ENCODE data around the gene PTGR3. TPM values are rescaled to one million over a fixed set of nuclear protein-coding genes. Genes with fewer than 3 reads are reported as not detected.
A peak's percentile ranks its signal among the peaks of the same experiment; 100 is the strongest.

Gene PTGR3
- total RNA-seq (2022) = 9.3 and 9.6 TPM in 2 replicates
- percentile 58 among the genes with signal in this experiment for Bru-seq, nascent RNA
- percentile 69 among the genes with signal in this experiment for BruChase-seq, experiment 1, labeled RNA remaining after a 2-hour chase
- percentile 59 among the genes with signal in this experiment for BruChase-seq, experiment 2, labeled RNA remaining after a 6-hour chase
- long read RNA-seq, full-length matches to known transcripts = 13 of 16 reads
- long read RNA-seq, partial matches to known transcripts = 0 of 16 reads
- long read RNA-seq, other reads (novel, unspliced or antisense) = 3 of 16 reads

DNA sequence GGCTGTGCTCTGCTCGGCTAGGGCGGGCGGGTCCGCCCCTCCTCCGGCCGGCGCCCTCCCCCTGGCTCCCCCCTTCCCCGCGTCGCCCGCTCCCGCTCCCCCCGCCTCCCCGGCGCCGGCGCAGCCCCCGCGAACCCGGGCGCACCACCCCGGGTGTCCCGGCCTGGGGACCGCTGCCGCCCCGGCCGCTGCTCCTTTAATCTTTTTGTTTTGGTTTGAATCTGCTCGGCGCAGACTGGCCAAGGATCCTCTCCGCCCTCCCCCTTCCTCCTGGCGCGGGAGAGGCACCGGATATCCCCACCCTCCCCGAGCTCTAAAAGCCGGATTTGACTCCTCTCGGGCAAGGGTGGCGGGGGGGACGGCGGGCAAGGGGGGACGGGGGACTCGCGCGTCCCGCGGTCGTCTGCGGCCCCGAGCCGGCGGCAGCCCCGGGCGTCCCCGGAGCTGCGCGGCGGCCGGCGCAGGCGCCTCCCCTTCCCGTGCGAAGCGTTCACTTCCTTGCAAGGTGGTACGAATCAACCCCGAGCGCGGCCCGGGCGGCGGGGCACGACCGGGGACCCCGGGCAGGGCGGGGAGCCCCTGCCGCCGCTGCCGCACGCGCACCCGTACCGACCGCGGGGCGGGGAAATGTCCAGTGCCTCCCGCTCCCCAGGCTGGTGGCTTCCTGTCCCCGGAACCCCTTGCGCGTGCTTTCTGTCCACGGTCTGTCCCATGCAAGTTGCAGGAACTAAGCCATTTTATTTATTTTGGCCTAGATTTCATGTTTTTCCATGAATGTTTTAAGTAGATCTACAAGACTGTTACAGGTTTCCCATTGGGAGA lies at the start of gene PTGR3:
TSS of gene PTGR3 (minus strand) at position 11 of the 822 bp plus-strand sequence. CDS start 81 bp downstream, outside the sequence.
- Mint-ChIP-seq H3K4me1 (ENCODE audit: low read depth, unreplicated experiment) (no peaks in the 10 kb centered on the region), H3K36me3 (ENCODE audit: insufficient read depth, unreplicated experiment) (peaks cover 18% of the 10 kb centered on the region), H3K27me3 (ENCODE audit: insufficient read depth, unreplicated experiment) (no peaks in the 10 kb centered on the region), H3K4me3 (ENCODE audit: unreplicated experiment) (peak within 1 kb of the TSS; percentile 83), H3K27ac (ENCODE audit: unreplicated experiment) (no peak within 1 kb of the TSS), H3K9me3 (ENCODE audit: unreplicated experiment) (no peaks in the 10 kb centered on the region)
- CTCF ChIA-PET = no interaction called here
- POLR2A ChIA-PET = interaction anchor here (0.6 kb wide), 2 partner anchors 462 to 488 kb away, joined by 3 read pairs; no protein-coding TSS in a partner anchor
- H3K36me3 ChIP-seq (ENCODE audit: control insufficient read depth, insufficient read depth, low read length) = no peaks in the 10 kb centered on the region
- intact Hi-C loops (cut with micrococcal nuclease; ENCODE audit: unreplicated experiment) = no loop called here
- H3K4me1 ChIP-seq = no peaks in the 10 kb centered on the region; the same call in 1 of the 2 replicates
- BruUV-seq (replicated peaks) = no TSS peak
- TF ChIP-seq, protein P1, sequence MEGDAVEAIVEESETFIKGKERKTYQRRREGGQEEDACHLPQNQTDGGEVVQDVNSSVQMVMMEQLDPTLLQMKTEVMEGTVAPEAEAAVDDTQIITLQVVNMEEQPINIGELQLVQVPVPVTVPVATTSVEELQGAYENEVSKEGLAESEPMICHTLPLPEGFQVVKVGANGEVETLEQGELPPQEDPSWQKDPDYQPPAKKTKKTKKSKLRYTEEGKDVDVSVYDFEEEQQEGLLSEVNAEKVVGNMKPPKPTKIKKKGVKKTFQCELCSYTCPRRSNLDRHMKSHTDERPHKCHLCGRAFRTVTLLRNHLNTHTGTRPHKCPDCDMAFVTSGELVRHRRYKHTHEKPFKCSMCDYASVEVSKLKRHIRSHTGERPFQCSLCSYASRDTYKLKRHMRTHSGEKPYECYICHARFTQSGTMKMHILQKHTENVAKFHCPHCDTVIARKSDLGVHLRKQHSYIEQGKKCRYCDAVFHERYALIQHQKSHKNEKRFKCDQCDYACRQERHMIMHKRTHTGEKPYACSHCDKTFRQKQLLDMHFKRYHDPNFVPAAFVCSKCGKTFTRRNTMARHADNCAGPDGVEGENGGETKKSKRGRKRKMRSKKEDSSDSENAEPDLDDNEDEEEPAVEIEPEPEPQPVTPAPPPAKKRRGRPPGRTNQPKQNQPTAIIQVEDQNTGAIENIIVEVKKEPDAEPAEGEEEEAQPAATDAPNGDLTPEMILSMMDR (IDR thresholded peaks at IDR 0.05; ENCODE audit: insufficient read depth in 1 of 2, low read depth in 1 of 2, low read length in 1 of 2, severe bottlenecking in 1 of 2, unreplicated experiment in 1 of 2) = no peak
- no peaks in the 10 kb centered on the region for H3K27me3 ChIP-seq (replicated peaks; ENCODE audit: control insufficient read depth, insufficient read depth, low read length)
- H3K4me3 ChIP-seq (ENCODE audit: low read depth, low read length) = peak within 1 kb of the TSS; percentile 64
- no peaks in the 10 kb centered on the region for H3K9me3 ChIP-seq
- peak; percentile 69 to 79 for DNase-seq

DNA sequence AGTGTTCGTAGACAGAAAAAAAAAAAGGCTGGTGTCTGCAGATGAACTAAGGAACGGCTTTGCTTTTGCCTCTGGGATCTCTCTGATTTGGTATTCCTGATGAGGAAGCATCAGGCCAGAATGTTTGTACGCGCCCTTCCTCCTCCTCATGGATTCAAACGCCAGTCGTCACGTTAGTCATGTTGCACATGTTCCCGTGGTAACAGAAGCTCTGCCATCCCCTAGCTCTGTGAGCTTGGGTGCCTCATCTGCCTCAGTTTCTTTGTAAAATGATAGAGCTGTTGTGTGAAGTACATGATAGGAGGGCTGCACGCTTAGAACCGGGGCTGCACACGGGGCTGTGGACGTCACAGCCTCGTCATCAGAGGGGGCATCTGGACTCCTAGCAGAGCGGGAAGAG lies 48.7 kb upstream of the PTGR3 start:
- Histone ChIP-seq H3K4me1 (no peaks in the 10 kb centered on the region), H3K27me3 (replicated peaks; ENCODE audit: control insufficient read depth, insufficient read depth, low read length) (no peaks in the 10 kb centered on the region), H3K9me3 (no peaks in the 10 kb centered on the region), H3K36me3 (ENCODE audit: control insufficient read depth, insufficient read depth, low read length) (no peaks in the 10 kb centered on the region), H3K4me3 (ENCODE audit: low read depth, low read length) (no peak overlapping the region)
- no TSS peak for BruUV-seq (replicated peaks)
- no peak for DNase-seq
- Mint-ChIP-seq H3K4me1 (ENCODE audit: low read depth, unreplicated experiment) (no peaks in the 10 kb centered on the region), H3K36me3 (ENCODE audit: insufficient read depth, unreplicated experiment) (no peaks in the 10 kb centered on the region), H3K27me3 (ENCODE audit: insufficient read depth, unreplicated experiment) (no peaks in the 10 kb centered on the region), H3K27ac (ENCODE audit: unreplicated experiment) (no peak overlapping the region), H3K9me3 (ENCODE audit: unreplicated experiment) (no peaks in the 10 kb centered on the region), H3K4me3 (ENCODE audit: unreplicated experiment) (no peak overlapping the region)
- intact Hi-C loops (cut with micrococcal nuclease; ENCODE audit: unreplicated experiment) = no loop called here
- ChIA-PET CTCF (no interaction called here), POLR2A (no interaction called here)
- TF ChIP-seq, protein P1 (IDR thresholded peaks at IDR 0.05; ENCODE audit: insufficient read depth in 1 of 2, low read depth in 1 of 2, low read length in 1 of 2, severe bottlenecking in 1 of 2, unreplicated experiment in 1 of 2) = no peak

GRCh38 chr18:75256376-75256775 lies 47.4 kb upstream of the PTGR3 start:
- Mint-ChIP-seq H3K27me3 (ENCODE audit: insufficient read depth, unreplicated experiment) (no peaks in the 10 kb centered on the region), H3K36me3 (ENCODE audit: insufficient read depth, unreplicated experiment) (no peaks in the 10 kb centered on the region), H3K4me3 (ENCODE audit: unreplicated experiment) (no peak overlapping the region), H3K27ac (ENCODE audit: unreplicated experiment) (no peak overlapping the region), H3K9me3 (ENCODE audit: unreplicated experiment) (no peaks in the 10 kb centered on the region), H3K4me1 (ENCODE audit: low read depth, unreplicated experiment) (no peaks in the 10 kb centered on the region)
- Histone ChIP-seq H3K4me1 (no peaks in the 10 kb centered on the region), H3K9me3 (no peaks in the 10 kb centered on the region), H3K36me3 (ENCODE audit: control insufficient read depth, insufficient read depth, low read length) (no peaks in the 10 kb centered on the region), H3K4me3 (ENCODE audit: low read depth, low read length) (no peak overlapping the region), H3K27me3 (replicated peaks; ENCODE audit: control insufficient read depth, insufficient read depth, low read length) (no peaks in the 10 kb centered on the region)
- CTCF ChIA-PET = no interaction called here
- POLR2A ChIA-PET = no interaction called here
- DNase-seq = no peak
- TF ChIP-seq, protein P1 (IDR thresholded peaks at IDR 0.05; ENCODE audit: insufficient read depth in 1 of 2, low read depth in 1 of 2, low read length in 1 of 2, severe bottlenecking in 1 of 2, unreplicated experiment in 1 of 2) = no peak
- BruUV-seq (replicated peaks) = no TSS peak
- intact Hi-C loops (cut with micrococcal nuclease; ENCODE audit: unreplicated experiment) = no loop called here
